Tibial nerve (tissue), 4 donors: Measurements from ENCODE around the gene PSKH1.

ENCODE experiments used
- CTCF ChIP-seq, 5 experiments: fragments of 200-600 bp in 3 of 5; fragments of 450-650 bp in 2 of 5; sonication (generic) in 3 of 5; IDR thresholded peaks; one replicate each; pipeline ENCODE4 v1.5.1; 2016 to 2019; ENCODE audit warnings: antibody characterized with exemption in 5 of 5, mild to moderate bottlenecking in 3 of 5, moderate library complexity in 2 of 5
- EP300 ChIP-seq, 2 donors: sonication (generic); formaldehyde crosslinking; IDR thresholded peaks; one replicate each; pipeline ENCODE4 v1.6.1; 2017; ENCODE audit warnings: antibody characterized with exemption in 2 of 2, mild to moderate bottlenecking in 1 of 2
- POLR2A ChIP-seq, 2 donors: fragments of 450-650 bp; IDR thresholded peaks; one replicate each; pipeline ENCODE4 v1.6.1; 2017; ENCODE audit warnings: antibody characterized with exemption in 2 of 2, mild to moderate bottlenecking in 2 of 2, moderate library complexity in 2 of 2

- no peak for TF ChIP-seq CTCF (IDR thresholded peaks at IDR 0.05)
- TF ChIP-seq POLR2A (IDR thresholded peaks at IDR 0.05), result no peak
- no peak for TF ChIP-seq EP300 (IDR thresholded peaks at IDR 0.05)
Measured at GRCh38 chr16:67954421-67955196, 61.6 kb downstream of the PSKH1 start.
